Tibial nerve (tissue), 4 donors: ENCODE data around the gene IMPACT. TPM values are rescaled to one million over a fixed set of nuclear protein-coding genes. Genes with fewer than 3 reads are reported as not detected.

ENCODE experiments used
- DNase-seq, 2 donors: peaks; one replicate each; pipeline ENCODE4 v3.0.0-alpha.2; 2019; ENCODE audit warnings: low spot score in 2 of 2
- H3K27ac ChIP-seq, 4 donors: fragments of 200-600 bp; sonication (generic) in 3 of 4; one replicate each; pipeline ENCODE4 v1.5.1; 2017 to 2019; ENCODE audit warnings: mild to moderate bottlenecking in 1 of 4
- H3K27me3 ChIP-seq, 2 donors: fragments of 200-600 bp; sonication (generic) in 1 of 2; one replicate each; pipeline versions ENCODE4 v1.5.1 to v1.6.0; 2017 to 2019
- H3K36me3 ChIP-seq, 3 donors: fragments of 200-600 bp; sonication (generic); one replicate each; pipeline ENCODE4 v1.5.1; 2018 to 2019
- H3K4me1 ChIP-seq, 4 donors: fragments of 200-600 bp; sonication (generic) in 3 of 4; one replicate each; pipeline ENCODE4 v1.5.1; 2017 to 2019
- H3K4me3 ChIP-seq, 4 donors: fragments of 200-600 bp; sonication (generic) in 3 of 4; one replicate each; pipeline ENCODE4 v1.5.1; 2017 to 2019; ENCODE audit warnings: mild to moderate bottlenecking in 1 of 4, moderate library complexity in 1 of 4
- H3K9me3 ChIP-seq, 4 donors: fragments of 200-600 bp; sonication (generic) in 3 of 4; one replicate each; pipeline ENCODE4 v1.5.1; 2017 to 2019
- EP300 ChIP-seq, 2 donors: sonication (generic); formaldehyde crosslinking; IDR thresholded peaks; one replicate each; pipeline ENCODE4 v1.6.1; 2017; ENCODE audit warnings: antibody characterized with exemption in 2 of 2, mild to moderate bottlenecking in 1 of 2
- POLR2A ChIP-seq, 2 donors: fragments of 450-650 bp; IDR thresholded peaks; one replicate each; pipeline ENCODE4 v1.6.1; 2017; ENCODE audit warnings: antibody characterized with exemption in 2 of 2, mild to moderate bottlenecking in 2 of 2, moderate library complexity in 2 of 2
- WGBS, 2 donors: methylation state at CpG; one replicate each; pipeline ENCODE4 v1.1.5; 2018; 5-methylcytosine and 5-hydroxymethylcytosine counted together
- total RNA-seq, 4 donors: library from RNA; depleted of rRNA; stranded (reverse); fragments of >200 nt; gene quantifications; one replicate each; pipeline ENCODE4 v1.1.0, GENCODE V29; 2016
- TF ChIP-seq, protein P1 (sequence below), 5 experiments: fragments of 200-600 bp in 3 of 5; fragments of 450-650 bp in 2 of 5; sonication (generic) in 3 of 5; IDR thresholded peaks; one replicate each; pipeline ENCODE4 v1.5.1; 2016 to 2019; ENCODE audit warnings: antibody characterized with exemption in 5 of 5, mild to moderate bottlenecking in 3 of 5, moderate library complexity in 2 of 5

IMPACT gene
- 10 to 100 TPM; 18.6 to 30.2 (median 21.7) TPM for total RNA-seq

DNA sequence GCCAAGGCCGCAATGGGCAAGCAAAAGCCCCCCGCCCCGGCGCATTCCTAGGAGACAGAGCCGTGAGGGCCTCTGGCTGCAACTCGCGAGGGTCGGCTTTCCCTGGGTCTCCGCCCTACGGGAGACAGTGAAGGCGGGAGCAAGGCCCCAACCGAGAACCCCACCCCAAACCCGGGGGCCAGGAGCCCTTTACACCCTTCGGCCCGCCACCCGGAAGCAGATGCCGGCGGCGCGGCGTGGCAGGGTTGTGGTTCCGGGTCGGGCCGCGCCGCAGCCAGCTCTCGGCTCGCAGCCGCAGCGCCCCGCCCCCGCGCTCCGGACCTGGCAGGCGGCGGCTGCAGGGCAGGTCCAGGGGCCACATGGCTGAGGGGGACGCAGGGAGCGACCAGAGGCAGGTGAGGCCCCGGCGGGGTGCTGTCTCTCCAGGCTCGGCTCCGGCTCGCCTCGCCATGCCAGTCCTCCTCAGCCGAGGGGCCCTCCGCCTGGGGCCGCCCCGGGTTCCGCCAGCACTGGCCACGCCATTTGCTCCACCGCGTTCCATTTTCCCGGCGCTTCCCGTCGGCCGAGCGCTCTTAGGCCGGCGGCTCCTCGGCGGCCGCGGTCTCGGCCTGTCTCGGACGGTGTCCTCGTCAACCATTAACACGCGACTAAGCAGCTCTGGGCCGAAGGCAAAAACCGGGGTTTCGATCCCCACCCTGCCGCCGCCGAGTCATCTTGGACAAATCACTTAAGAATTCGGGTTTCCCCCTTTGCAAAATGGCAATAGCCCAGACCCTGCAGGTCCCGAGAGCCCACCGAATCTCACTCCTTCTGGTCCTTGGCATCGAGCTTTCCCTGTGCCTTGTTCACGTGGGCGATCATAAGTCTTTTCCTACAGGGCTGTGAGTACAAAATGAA lies at the start of gene IMPACT:
IMPACT (plus strand) TSS at position 273 of the 897 bp plus-strand sequence; CDS start at position 360, 87 bp downstream.
- peak in 1 of 2 donors; percentile 50 for TF ChIP-seq EP300 (IDR thresholded peaks at IDR 0.05)
- TF ChIP-seq POLR2A (IDR thresholded peaks at IDR 0.05): peak in 1 of 2 donors; percentile 37
- TF ChIP-seq, protein P1, sequence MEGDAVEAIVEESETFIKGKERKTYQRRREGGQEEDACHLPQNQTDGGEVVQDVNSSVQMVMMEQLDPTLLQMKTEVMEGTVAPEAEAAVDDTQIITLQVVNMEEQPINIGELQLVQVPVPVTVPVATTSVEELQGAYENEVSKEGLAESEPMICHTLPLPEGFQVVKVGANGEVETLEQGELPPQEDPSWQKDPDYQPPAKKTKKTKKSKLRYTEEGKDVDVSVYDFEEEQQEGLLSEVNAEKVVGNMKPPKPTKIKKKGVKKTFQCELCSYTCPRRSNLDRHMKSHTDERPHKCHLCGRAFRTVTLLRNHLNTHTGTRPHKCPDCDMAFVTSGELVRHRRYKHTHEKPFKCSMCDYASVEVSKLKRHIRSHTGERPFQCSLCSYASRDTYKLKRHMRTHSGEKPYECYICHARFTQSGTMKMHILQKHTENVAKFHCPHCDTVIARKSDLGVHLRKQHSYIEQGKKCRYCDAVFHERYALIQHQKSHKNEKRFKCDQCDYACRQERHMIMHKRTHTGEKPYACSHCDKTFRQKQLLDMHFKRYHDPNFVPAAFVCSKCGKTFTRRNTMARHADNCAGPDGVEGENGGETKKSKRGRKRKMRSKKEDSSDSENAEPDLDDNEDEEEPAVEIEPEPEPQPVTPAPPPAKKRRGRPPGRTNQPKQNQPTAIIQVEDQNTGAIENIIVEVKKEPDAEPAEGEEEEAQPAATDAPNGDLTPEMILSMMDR (IDR thresholded peaks at IDR 0.05): no peak
- Histone ChIP-seq H3K36me3 (peaks cover 0 to 19% (median 0%) of the 10 kb centered on the region in 3 donors), H3K27me3 (peaks cover 0 to 28% of the 10 kb centered on the region in 2 donors), H3K4me1 (peaks cover 0 to 14% (median 6%) of the 10 kb centered on the region in 4 donors), H3K4me3 (peak within 1 kb of the TSS; percentile 66 to 85 (median 78)), H3K9me3 (no peaks in the 10 kb centered on the region), H3K27ac (peak within 1 kb of the TSS; percentile 32 to 86 (median 76))
- peak; percentile 47 to 67 for DNase-seq
- 1% methylated on average over 61 to 80 of the region's 82 CpGs for WGBS, 2 donors

DNA sequence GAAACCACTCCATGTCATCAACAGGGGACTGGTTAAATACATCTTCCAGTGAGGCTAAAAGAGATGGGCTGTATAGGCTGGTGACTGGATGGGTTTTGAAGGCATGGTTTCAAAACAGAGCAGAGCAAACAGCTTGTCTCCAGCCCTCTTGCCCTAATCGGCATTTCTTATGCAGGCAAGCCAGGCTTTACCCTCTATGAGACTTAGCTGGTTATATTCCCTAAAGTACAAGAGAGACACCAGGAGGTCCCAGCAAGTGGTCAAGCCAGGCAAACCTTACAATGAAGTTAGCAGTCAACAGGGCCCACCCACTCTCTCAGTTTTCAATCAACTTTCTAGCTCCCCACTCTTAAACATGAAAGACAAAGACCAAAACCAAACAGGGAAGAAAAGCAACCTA lies 47.9 kb upstream of the IMPACT start:
- Histone ChIP-seq H3K9me3 (no peaks in the 10 kb centered on the region), H3K36me3 (peaks cover 0 to 22% (median 0%) of the 10 kb centered on the region in 3 donors), H3K4me1 (no peaks in the 10 kb centered on the region), H3K27ac (no peak overlapping the region), H3K4me3 (no peak overlapping the region), H3K27me3 (no peaks in the 10 kb centered on the region)
- no peak for TF ChIP-seq POLR2A (IDR thresholded peaks at IDR 0.05)
- no peak for TF ChIP-seq EP300 (IDR thresholded peaks at IDR 0.05)
- TF ChIP-seq, protein P1 (IDR thresholded peaks at IDR 0.05): no peak
- 43 to 63% methylated on average over 1 of the region's 1 CpG for WGBS, 2 donors
- DNase-seq: no peak

GRCh38 chr18:24380163-24380747 lies 46.2 kb upstream of the IMPACT start:
- Histone ChIP-seq H3K9me3 (no peaks in the 10 kb centered on the region), H3K4me3 (no peak overlapping the region), H3K36me3 (peaks cover 0 to 21% (median 0%) of the 10 kb centered on the region in 3 donors), H3K27ac (no peak overlapping the region), H3K27me3 (no peaks in the 10 kb centered on the region), H3K4me1 (no peaks in the 10 kb centered on the region)
- no peak for DNase-seq
- WGBS, 2 donors: 92 to 98% methylated on average over 6 of the region's 6 CpGs
- TF ChIP-seq POLR2A (IDR thresholded peaks at IDR 0.05): no peak
- no peak for TF ChIP-seq EP300 (IDR thresholded peaks at IDR 0.05)
- TF ChIP-seq, protein P1 (IDR thresholded peaks at IDR 0.05): no peak

DNA sequence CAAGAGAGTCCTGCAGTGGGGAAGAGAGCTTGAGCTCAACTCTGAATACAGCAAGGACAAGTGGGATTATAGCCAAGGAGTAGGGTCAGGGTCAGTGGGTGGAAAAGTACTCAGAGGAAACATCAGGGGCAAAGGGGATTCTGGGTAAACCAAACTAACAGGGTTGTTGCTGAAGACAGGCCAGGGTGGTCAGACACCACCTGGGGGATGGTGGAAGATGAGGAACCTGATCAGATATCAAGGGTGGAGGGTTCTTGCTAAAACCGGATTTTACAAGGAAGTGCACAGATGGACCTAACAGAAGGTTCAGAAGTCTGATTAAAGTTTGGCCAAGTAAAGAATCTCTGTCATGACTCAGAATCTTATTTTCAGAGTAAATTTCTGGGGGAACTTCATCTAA lies 45.3 kb upstream of the IMPACT start:
- H3K4me3 ChIP-seq: no peak overlapping the region
- H3K27me3 ChIP-seq: no peaks in the 10 kb centered on the region
- H3K4me1 ChIP-seq: no peaks in the 10 kb centered on the region
- peaks cover 0 to 12% (median 0%) of the 10 kb centered on the region in 3 donors for H3K36me3 ChIP-seq
- H3K9me3 ChIP-seq: no peaks in the 10 kb centered on the region
- H3K27ac ChIP-seq: no peak overlapping the region
- WGBS, 2 donors: 75% methylated on average over 1 of the region's 1 CpG
- TF ChIP-seq, protein P1 (IDR thresholded peaks at IDR 0.05): no peak
- no peak for TF ChIP-seq EP300 (IDR thresholded peaks at IDR 0.05)
- TF ChIP-seq POLR2A (IDR thresholded peaks at IDR 0.05): no peak
- DNase-seq: no peak

- Histone ChIP-seq H3K4me3 (no peak overlapping the region), H3K36me3 (no peaks in the 10 kb centered on the region), H3K4me1 (no peaks in the 10 kb centered on the region), H3K27ac (no peak overlapping the region), H3K27me3 (no peaks in the 10 kb centered on the region), H3K9me3 (no peaks in the 10 kb centered on the region)
- DNase-seq: no peak
- 84 to 86% methylated on average over 6 of the region's 6 CpGs for WGBS, 2 donors
- no peak for TF ChIP-seq POLR2A (IDR thresholded peaks at IDR 0.05)
Observed at GRCh38 chr18:24386681-24387080, 39.8 kb upstream of the IMPACT start.
